ENCODE data around the gene IL7R. TPM values are rescaled to one million over a fixed set of nuclear protein-coding genes. Genes with fewer than 3 reads are reported as not detected.

Gene IL7R
- total RNA-seq, 1 experiment from 2014 or later: 42.5 TPM

DNA sequence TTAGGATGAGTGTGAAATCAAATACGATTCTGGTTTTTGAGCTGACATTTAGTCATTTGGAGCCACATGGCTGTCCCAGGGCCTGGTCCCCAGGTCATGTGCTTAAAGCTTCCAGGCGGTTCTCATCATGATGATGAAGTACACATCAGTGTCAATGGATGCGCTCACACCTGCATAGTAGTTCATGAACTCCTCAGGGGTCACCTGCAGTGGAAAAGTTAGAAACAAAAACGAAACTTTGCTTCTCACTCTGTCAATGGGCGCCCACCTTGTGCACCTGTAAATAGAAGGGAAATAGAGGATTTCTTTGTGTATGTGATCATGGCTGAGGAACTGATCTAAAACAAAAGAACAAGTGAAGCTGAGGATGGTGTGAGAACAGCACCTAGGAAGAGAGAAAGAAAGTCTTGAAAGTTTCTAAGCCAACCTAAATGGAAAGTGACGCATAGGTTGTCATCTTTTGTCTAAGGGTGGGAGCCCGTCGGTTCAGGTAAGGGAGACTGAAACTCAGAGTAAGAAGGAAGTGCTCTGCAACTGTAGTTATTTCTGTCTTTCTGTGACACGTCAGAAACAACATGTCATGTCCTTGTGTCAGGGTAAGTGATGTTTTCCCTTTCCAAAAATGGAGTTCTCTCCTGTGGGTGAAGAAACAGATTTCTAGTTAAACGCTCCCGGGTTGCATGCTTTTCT lies 47.9 kb downstream of the IL7R start:
- DNase-seq (ENCODE audit: low read depth): no peak

- no peak for DNase-seq (ENCODE audit: low read depth)
Measured at GRCh38 chr5:35908228-35908627, 51.5 kb downstream of the IL7R start.

- no peak for DNase-seq (ENCODE audit: low read depth)
Measured at GRCh38 chr5:35908814-35909213, 52.1 kb downstream of the IL7R start.

DNA sequence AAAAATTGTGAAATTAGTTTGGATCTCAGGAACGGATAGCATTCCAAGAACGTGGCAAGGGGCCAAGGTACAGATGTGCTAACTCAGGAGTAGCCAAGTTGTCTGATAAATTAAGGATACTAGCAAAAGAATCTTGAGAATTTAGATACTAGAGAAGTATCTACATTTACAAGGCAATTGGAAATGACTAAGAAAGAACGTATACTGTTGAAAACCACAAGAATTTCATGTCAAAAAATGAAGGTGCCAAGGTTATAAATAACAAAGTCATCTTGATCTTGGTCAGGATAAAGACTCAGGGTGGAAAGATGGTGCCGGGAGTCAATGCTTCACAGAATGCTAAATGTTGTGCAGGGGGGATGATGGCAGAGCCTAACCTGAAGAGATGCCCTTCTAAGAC lies 62.5 kb downstream of the IL7R start:
- DNase-seq (ENCODE audit: low read depth): peak; percentile 12

GRCh38 chr5:35920890-35921289 lies 64.2 kb downstream of the IL7R start:
- DNase-seq (ENCODE audit: low read depth): peak; percentile 39

DNA sequence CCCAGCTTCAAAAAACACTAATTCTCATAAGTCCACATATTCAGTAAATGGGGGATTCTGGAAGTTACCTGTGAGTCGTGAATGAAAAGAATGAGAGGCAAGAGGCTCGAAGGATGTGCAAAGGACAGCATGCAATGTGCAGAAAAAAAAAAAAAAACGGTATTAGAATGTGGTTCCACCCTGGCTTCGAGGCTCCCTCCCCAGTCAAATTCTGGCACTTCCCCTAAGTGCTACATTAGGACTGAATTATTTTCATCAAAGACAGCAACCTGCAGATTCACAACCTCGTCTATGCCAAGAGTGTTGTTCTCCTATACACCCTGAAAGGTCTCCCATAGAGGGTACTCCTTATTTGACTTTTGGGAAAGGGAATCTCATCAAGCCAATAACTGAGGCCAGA lies 65.2 kb downstream of the IL7R start:
- DNase-seq (ENCODE audit: low read depth): no peak

DNA sequence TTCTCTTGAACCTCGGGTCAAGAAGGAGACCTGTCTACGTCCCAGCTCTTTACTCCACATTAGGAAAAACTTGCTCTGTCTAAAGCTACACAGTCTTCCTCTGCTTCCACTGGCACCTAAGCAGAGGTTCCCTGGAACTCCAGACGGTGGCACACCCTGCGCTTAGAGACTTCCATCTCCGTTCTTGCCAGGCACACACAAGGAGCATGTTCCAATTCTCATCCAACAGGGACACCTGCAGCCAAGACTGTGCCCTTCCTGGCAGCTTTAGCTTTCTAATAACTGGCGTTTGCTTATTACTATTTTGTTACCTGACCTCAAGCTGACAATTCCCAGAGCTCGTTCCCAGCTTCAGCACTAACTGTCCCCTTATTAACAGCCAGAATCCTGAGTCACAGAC lies 65.8 kb downstream of the IL7R start:
- peak; percentile 11 for DNase-seq (ENCODE audit: low read depth)

DNA sequence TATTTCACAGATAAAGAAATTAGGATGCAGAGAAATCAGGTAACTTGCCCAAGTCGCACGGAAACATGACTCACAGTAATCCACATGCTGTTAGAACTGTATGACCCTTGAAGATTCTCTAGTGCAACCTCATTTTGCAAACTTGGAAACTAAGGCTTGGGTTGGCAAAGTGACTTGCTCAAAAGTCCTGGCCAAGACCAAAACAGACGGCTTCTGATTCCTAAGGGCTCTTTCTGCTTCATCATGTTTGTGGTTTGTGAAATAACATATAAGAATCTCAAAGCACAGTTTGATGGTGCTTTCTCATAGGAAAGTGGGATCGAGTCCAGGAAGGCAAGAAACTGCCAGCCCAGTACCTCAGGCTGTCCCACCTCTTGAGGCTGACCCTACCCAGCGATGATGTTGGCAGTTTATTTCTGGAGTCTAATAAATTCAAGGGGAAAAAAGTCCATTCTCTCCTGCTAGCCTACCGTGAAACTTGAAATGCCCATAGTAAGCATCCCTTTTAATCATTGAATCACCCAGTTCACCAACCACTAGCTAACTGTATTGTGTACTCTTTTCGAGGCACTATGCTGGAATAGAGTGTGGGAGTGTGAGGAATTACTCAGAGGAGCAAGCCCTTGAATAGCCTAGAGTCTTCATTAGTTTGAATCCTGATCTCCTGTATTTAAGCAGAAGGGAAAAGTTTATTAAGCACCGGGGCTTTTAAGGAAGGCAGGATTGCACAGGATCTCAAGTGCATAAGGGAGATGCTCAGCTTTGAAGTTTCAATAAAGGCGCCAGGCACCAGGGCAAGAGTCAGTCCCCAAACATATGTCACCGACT lies 67.6 kb downstream of the IL7R start:
- DNase-seq (ENCODE audit: low read depth): peak; percentile 17

- DNase-seq (ENCODE audit: low read depth): peak; percentile 78
Measured at GRCh38 chr5:35924950-35925722, 68.4 kb downstream of the IL7R start.

DNA sequence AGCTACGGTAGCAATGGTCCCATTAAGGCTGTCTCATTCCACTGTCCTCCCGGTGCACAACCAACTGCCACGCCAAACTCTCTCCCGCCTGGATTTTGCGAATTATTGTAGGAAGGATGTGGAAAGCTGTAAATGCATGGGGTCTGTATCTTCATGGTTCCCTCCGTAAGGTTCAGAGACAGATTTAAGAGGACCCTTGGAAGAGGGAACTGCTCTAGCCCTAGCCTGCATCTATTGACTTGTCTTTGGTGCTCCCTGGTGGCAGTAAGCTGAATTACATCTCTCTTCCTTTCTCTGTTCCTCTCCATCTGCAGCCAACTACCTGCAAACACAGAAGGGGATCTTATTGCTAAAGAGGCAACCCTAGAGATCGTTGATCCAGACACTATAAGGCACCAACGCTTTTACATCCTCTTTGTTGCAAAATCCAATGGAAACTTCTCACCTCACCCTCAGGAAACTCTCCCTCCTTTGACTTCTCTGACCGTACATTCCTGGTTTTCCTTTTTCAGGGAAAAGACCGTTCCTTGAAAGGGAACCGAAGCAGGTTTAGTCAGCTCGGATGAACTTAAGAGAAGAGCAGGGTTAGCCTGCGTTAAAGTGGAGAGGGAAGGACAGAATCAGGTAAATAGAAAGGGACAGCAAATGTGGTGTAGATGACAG lies 69.8 kb downstream of the IL7R start:
- peak; percentile 57 for DNase-seq (ENCODE audit: low read depth)

Other genes starting within 250 kb of the IL7R start
- 0.97 and 1.6 TPM in 2 replicates for gene SPEF2, start 239.0 kb upstream of the IL7R start, total RNA-seq (2014; rRNA removed; shearing (Covaris generic))
- not detected in 2 replicates for gene CAPSL, start 81.7 kb downstream of the IL7R start, total RNA-seq (2014; rRNA removed; shearing (Covaris generic))
- gene UGT3A1, start 134.5 kb downstream of the IL7R start, total RNA-seq (2014; rRNA removed; shearing (Covaris generic)): not detected in 2 replicates
- 1.3 TPM in 1 of 2 replicates, not detected in the other for gene UGT3A2, start 210.0 kb downstream of the IL7R start, total RNA-seq (2014; rRNA removed; shearing (Covaris generic))

All from Daoy (cell line).